Tongue (tissue), 2 donors: ENCODE results near the gene GPR153. TPM values are rescaled to one million over a fixed set of nuclear protein-coding genes. Genes with fewer than 3 reads are reported as not detected.
A peak's percentile ranks its signal among the peaks of the same experiment; 100 is the strongest.
"Not testable (repeated sequence)": the region's sequence is repeated elsewhere in the genome, so short reads cannot be mapped to it uniquely, and the experiment has no call there.

Source experiments
- DNase-seq: peaks from one replicate; pipeline ENCODE4 v3.0.0-alpha.2; 2015
- total RNA-seq: library from RNA; depleted of rRNA; stranded (reverse); fragments of >200 nt; gene quantifications from one replicate; pipeline ENCODE4 v1.2.3, GENCODE V29; 2014

Gene GPR153
- total RNA-seq, 1 donor from 2014 or later = 13.7 TPM

- DNase-seq = no peak
These were observed 36.2 kb downstream of the GPR153 start for GRCh38 chr1:6224718-6225117.

GRCh38 chr1:6223617-6224016 is 37.3 kb downstream of the GPR153 start:
- DNase-seq = no peak

- peak; percentile 98 for DNase-seq
These were observed 38.3 kb downstream of the GPR153 start for GRCh38 chr1:6222636-6223035.

DNA sequence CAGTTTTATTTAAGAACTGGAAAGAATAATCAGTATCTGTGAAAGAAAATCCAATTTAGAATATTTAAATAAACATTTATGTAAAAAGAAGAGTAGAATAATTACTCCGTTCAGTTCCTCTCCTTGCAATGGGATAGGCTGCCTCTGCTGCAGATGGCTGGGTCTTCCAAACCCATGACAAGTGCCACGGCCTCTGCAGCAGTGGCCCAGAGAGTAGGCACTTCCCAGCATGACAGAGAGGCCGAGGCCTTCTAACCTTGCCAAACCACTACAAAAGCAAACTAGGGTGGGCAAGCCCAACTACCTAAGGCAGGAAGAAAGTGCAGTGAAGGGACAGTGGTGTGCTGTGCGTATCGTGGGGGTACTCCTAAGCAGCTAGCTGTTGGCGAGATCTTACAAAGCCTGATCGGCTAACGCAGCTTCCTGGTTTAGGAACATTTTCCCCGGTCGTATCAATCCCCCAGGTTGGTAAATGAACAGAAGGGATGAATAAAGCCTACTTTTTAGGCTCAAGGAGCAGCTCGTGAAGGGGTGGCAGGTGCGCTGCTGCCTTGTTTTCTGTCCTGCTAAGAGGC is 39.6 kb downstream of the GPR153 start:
- DNase-seq = no peak

- DNase-seq = no peak
These were observed 40.7 kb downstream of the GPR153 start for GRCh38 chr1:6220236-6220635.

- not testable (repeated sequence) for DNase-seq
These were observed 41.3 kb downstream of the GPR153 start for GRCh38 chr1:6219641-6220040.

GRCh38 chr1:6218375-6219164 is 42.3 kb downstream of the GPR153 start:
- DNase-seq = no peak

- DNase-seq = no peak
These were observed 48.5 kb downstream of the GPR153 start for GRCh38 chr1:6212193-6212959.

- DNase-seq = no peak
These were observed 49.2 kb downstream of the GPR153 start for GRCh38 chr1:6211731-6212130.

GRCh38 chr1:6210591-6211355 is 50.1 kb downstream of the GPR153 start:
- no peak for DNase-seq

- no peak for DNase-seq
These were observed 51.0 kb downstream of the GPR153 start for GRCh38 chr1:6209661-6210580.

DNA sequence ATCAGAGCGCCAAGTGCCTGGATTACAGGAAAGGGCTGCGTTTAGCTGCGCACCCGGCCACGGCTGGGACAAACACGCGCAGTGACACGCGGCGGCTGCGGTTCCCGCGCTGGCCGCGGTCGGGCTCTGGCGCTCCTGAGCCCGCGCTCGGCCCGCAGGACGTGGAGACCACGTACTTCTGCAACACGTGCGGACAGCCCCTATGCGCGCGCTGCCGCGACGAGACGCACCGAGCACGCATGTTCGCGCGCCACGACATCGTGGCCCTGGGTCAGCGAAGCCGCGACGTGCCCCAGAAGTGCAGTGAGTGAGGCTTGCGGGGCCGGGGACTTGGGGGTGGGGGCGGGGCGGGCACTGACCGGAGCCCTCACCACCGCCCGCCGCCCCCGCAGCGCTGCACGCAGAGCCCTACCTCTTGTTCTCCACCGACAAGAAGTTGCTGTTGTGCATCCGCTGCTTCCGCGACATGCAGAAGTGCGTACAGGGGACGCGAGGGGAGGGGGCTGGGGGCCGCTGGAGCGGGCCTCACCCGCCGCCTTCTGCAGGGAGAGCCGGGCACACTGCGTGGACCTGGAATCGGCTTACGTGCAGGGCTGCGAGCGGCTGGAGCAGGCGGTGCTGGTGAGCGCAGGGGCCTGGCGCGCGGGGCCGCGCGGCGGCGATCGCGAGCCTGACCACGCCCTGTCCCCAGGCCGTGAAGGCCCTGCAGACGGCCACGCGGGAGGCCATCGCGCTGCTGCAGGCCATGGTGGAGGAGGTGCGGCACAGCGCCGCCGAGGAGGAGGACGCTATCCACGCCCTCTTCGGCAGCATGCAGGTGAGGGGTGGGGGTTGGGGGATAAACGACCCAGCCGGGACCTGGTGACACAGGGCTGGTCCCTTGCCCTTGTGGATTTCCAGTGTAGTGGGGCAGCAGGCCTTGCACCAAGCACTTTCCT is 51.9 kb downstream of the GPR153 start:
- DNase-seq = peak; percentile 63

GRCh38 chr1:6207921-6208320 is 53.0 kb downstream of the GPR153 start:
- no peak for DNase-seq

GRCh38 chr1:6207075-6207885 is 53.6 kb downstream of the GPR153 start:
- DNase-seq = no peak

DNA sequence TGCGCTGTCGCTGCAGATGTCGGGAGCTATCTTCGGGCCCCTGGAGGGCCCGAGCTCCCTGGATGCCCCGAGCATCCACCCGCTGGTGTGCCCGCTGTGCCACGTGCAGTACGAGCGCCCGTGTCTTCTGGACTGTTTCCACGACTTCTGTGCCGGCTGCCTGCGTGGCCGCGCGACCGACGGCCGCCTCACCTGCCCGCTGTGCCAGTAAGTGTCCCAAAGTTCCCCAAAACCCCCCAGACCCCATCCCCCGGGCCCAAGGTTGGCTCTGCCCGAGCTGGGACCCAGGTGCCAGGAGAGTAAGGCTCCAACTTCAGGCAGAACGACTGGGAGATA is 54.4 kb downstream of the GPR153 start:
- DNase-seq = no peak

DNA sequence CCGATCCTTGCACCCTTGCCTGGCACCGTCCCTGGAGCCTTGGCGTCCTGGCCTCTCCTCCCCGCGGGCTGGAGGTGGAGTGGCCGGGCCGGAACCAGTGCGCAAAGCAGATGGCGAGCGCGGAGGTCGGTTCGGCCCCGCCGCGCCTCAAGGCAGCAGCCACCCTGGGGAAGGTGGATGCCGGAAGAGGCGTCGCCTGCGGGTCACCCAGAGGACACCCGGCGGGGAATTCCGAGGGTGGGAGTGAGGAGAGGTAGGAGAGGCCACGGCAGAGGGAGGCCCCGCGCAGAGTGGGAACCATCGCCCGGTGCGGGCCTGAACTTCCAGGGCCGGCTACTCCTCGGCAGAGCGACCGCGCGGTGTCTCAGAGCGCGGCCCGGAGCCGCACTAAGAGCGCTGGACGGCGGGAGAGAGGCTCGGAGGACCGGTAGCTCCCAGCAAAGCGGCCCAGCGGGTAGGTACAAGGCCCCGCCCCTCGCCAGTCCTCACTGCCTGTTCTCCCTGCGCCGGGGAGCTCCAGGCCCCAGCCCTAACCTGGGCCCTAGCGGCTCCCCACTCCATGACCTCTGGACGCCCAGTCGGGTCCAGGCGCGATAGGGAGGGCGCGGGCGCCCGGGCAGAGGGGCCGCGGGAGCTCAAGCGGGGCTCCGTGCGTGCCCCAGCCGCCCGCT is 54.9 kb downstream of the GPR153 start, which contains the start of gene RNF207:
Gene RNF207, plus strand, starts transcription at position 271 of the 671 bp plus-strand sequence. CDS start 417 bp downstream, outside the sequence.
- peak; percentile 78 for DNase-seq

DNA sequence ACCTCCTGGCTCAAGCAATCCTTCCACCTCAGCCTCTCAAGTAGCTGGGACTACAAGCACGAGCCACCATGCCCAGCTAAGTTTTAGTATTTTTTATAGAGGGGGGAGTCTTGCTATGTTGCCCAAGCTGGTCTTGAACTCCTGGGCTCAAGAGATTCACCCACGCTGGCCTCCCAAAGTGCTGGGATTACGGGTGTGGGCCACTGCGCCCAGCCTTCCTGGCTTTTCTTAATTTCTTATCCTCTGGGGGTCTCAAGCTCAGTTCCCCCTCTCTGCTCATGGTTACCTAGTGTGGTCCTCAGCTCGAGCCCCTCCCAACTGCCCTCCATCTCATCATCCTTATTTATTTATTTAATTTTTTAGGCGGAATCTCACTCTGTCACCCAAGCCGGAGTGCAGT is 58.6 kb downstream of the GPR153 start:
- DNase-seq = no peak

DNA sequence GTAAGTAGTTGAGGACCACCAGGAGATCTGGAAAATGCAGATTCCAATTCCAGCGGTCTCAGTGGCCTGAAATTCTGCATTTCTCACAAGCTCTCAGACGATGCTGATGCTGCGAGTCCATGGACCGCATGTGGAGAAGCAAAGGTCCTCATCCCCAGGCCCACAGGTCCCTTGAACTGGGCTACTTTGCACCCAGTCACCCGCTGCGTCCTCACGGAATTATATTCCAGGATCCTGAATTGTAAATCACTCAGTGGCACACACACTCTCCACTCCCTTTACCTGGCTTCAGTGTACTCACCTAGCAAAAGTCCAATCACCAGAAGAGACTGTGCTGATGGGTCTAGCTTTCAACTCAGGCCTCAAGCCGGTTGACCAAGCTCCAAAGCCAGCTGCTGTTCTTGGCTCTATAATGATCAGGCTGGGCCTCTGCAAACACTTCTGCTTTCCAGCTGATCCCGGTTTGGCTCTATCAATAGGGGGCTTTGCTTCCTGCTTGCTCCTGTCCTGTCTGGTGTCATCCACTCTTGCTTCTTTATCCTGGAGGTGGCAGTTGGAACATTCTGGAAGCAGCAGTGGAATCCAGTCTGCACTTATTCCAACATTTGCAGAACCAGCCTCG is 60.6 kb downstream of the GPR153 start:
- no peak for DNase-seq
